ENCODE data around the gene ITM2C.

Gene ITM2C

GRCh38 chr2:230864605-230865306 lies at the start of gene ITM2C:
ITM2C (plus strand) TSS chr2:230864942; CDS start chr2:230865026, 84 bp downstream.
- peak; percentile 59 to 66 for DNase-seq

GRCh38 chr2:230815088-230815487 lies 49.7 kb upstream of the ITM2C start:
- no peak for DNase-seq

DNA sequence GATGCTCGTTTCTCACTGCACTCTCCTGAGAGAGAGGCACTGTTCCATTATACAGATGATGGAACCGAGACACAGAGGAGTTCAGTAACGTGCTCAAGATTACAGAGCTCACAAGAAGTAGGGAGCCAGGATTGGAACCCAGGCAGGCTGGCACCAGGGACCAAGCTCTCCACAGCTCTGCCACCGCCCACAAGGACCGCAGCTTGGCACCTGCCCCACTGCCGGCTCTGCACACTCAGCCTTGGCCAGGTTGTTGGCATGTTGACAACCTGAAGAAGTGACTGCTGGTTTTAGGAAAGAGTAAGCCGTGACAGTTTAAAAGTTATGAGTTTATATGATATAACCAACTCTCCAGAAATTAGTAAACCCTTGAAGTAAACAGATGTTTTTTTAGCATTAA lies 48.0 kb upstream of the ITM2C start:
- no peak for DNase-seq

DNA sequence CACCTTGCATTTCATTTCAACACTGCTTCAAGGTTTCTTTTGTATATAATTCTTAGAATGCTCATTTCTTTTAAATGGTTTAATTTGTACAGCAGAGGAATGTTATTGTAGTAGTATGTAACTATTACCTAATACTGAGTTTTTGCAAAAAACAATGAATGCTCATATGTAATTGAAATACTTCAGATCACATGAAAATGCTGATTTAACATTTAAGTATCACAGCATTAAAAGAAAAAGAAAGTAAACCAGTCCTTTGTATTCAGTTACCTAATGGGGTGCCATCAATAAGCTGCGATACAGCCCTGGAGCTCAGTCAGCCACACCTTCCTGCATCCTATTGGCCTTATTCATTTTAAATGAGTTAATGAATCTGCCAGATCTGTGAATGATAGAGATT lies 45.3 kb upstream of the ITM2C start:
- no peak for DNase-seq

- DNase-seq = no peak
These were observed 43.3 kb upstream of the ITM2C start for GRCh38 chr2:230821261-230821990.

DNA sequence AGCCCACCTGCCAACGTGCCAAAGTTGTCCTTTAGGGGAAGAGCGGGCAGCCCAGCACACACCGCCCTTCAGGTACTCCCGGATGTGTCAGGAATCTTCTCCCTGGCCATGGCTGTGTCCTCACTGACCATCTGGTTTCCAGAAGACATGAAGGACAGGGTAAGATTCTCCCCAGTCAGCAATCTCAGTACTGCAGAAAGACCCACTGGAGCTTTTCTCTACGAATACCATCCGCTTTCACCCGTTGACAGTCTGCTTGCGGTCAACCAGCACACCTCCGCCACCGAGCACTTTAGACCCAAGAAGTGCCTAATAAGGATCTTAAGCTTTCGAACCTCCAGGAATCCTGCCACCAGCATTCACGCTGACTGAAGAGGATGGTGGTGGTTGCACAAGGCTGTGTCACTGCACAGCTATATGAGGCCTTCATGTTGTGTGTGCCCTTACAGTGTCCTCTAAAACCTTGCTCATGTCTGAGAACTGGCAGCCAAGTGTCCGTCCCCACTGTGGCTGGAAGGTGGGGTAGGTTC lies 42.7 kb upstream of the ITM2C start:
- no peak for DNase-seq

GRCh38 chr2:230823264-230823964 lies 41.3 kb upstream of the ITM2C start:
- no peak for DNase-seq

GRCh38 chr2:230824406-230824978 lies 40.2 kb upstream of the ITM2C start:
- peak; percentile 21 to 24 for DNase-seq

DNA sequence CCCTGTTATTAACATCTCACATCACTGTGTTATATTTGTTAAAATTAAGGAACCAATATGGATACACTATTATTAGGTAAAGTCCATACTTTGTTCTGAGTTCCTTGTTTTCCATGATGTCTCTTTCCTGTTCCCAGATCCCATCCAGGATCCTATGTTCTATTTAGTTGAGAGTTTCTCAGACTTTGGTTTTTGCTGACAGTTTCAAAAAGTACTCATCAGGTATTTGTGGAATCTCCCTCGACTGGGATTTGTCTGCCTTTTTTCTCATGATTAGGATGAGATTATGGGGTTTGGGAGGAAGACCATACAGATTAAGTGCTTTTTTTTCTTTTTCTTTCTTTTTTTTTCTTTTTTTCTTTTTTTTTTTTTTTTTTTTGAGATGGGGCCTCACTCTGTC lies 39.4 kb upstream of the ITM2C start:
- DNase-seq = no peak

- no peak for DNase-seq
These were observed 36.9 kb upstream of the ITM2C start for GRCh38 chr2:230827774-230828271.

DNA sequence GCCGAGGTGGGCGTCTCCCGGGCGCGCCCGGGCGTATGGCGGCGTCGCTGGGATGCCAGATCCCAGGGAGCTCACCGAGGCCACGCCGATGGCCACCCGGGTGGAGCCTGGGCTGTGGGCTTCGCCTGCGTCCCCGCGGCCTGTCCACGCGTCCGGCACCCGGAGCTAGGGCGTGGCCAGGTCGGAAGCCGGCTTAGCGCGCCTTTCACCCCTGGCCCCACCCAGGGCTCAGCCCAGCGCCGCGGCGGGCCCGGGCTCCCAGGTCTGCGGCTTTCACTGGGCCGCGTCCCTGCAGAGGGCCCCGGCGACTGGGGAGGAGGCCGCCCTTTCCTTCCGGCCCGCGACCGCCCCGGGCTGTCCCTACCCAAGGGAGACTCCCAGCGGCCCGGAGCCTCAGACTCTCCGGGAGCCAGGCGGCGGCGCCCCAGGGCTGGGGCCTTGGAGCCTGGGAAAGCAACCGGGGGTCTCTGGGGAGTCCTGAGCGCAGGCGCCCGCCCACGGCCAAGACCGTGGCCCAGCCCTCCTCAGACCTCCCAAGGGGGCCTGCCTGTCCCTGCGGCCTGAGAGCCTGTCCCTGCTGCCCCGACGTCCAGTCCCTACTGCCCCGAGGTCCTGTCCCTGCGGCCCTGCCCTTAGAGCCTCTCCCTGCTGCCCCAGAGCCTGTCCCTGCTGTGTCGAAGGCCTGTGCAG lies 36.3 kb upstream of the ITM2C start:
- DNase-seq = no peak

- no peak for DNase-seq
These were observed 35.4 kb upstream of the ITM2C start for GRCh38 chr2:230829293-230829692.

- DNase-seq = no peak
These were observed 34.8 kb upstream of the ITM2C start for GRCh38 chr2:230829959-230830358.

DNA sequence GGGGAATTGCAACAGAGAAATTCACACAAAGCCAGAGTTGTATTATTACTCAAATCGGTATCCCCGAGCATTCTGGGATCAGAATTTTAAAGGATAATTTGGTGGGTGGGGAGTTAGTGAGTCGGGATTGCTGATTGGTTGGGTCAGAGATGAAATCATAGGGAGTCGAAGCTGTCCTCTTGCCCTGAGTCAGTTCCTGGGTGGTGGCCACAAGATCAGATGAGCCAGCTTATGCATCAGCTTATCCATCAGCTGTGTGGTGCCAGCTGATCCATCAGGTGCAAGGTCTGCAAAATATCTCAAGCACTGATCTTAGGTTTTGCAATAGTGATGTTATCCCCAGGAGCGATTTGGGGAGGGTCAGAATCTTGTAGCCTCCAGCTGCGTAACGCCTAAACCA lies 34.3 kb upstream of the ITM2C start:
- no peak for DNase-seq

DNA sequence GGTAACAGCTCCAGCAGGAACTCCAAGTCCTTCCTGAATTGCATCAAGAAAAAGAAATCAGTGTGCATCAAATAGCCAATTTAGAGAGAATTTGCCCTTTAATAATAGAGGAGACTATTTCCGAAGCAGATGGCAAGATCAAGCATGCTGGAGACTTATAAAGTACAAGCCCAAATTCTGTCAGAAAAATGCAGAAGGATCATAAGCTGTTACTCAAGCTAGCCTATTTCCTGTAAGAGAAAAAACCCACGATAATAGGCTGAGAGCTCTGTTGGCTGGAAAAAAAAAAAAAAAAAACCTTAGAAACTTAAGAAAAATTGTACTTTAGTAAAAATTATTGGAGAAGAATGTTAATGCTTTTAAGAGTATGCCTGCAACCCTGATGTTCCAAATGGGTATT lies 24.4 kb upstream of the ITM2C start:
- no peak for DNase-seq

DNA sequence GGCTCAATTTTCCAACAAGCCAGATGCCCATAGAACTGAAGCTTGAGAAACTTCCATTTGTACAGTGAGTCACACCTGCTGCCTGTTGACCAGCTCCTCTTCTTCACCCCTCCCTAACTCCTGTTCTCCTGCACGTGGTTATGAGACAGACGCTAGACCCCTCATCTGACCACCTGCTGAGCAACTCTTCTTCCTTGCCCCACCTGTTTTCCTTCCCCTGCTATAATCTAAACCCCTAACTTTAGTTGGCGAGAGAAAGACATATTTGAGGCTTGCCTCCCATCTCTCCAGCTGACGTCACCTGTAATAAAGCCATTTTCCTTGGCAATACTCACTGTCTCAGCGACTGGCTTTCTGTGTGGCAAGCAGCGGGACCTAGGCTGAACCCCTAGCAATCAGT lies 22.3 kb upstream of the ITM2C start:
- DNase-seq = no peak

DNA sequence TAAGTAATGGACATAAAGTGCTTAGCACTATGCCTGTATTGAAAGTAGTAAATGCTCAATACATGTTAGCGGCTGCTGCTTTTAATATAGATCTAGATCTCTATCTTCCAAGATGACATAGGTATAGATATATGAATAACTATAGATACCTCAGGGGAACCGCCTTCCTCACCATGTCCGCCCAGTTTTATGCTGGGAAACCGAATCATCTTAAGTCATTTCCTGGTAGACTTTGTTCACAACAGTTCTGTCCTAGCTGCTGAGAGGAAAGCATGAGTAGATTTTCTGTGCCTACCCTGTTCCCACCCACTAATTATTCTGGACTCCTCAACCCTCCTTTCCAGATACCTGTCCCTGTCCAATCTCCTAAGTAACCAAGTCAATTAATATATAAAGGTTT lies 21.6 kb upstream of the ITM2C start:
- no peak for DNase-seq

- DNase-seq = no peak
These were observed 18.4 kb upstream of the ITM2C start for GRCh38 chr2:230846360-230846759.

- peak; percentile 90 to 91 for DNase-seq
These were observed 16.8 kb upstream of the ITM2C start for GRCh38 chr2:230847883-230848388.

- peak; percentile 60 to 65 for DNase-seq
These were observed 14.9 kb upstream of the ITM2C start for GRCh38 chr2:230849633-230850357.

DNA sequence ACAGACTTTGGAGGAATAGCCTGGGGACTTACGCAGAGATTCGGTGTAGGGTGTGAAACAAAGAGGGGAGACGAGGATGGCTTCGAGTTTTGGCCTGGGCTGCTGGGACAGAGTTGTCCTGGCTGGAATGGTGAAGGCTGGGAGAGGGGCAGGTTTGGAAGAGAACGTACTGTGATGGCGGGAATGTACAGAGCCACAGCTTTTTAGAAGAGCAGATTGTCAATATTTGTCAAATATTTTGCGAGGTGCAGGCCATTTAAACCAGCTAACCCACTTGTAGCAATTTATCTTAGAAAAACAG lies 14.4 kb upstream of the ITM2C start:
- DNase-seq = no peak

GRCh38 chr2:230852113-230852512 lies 12.6 kb upstream of the ITM2C start:
- no peak for DNase-seq
